CD14-positive monocyte (primary cell): ENCODE measurements around the gene CDC14B. TPM values are rescaled to one million over a fixed set of nuclear protein-coding genes. Genes with fewer than 3 reads are reported as not detected.
A peak's percentile ranks its signal among the peaks of the same experiment; 100 is the strongest.

Experiments
- DNase-seq, 3 donors: peaks; one replicate each; pipeline ENCODE4 v3.0.0-alpha.2; 2011 to 2022
- H2AFZ ChIP-seq: 2 replicates; pipeline ENCODE4 v1.6.0; 2012; ENCODE audit warnings: mild to moderate bottlenecking, low read depth, low read length, inconsistent platforms; ENCODE audit not compliant: insufficient read depth, poor library complexity, severe bottlenecking
- H3K27ac ChIP-seq, 2 donors: 1 replicate in 1 of 2; 2 replicates in 1 of 2; pipeline ENCODE4 v1.5.1; 2012 to 2013; ENCODE audit warnings: low read length in 2 of 2, control low read depth in 1 of 2, inconsistent platforms in 1 of 2, low read depth in 1 of 2, mild to moderate bottlenecking in 1 of 2
- H3K27me3 ChIP-seq, 2 donors: one replicate each; pipeline versions ENCODE4 v1.6.0 to v1.6.1; 2011 to 2013; ENCODE audit warnings: low read length in 2 of 2; ENCODE audit not compliant: control insufficient read depth in 2 of 2, insufficient read depth in 2 of 2
- H3K36me3 ChIP-seq, 2 donors: replicated peaks in 1 of 2; 1 replicate in 1 of 2; 2 replicates in 1 of 2; pipeline versions ENCODE4 v1.5.1 to v1.6.1; 2012 to 2013; ENCODE audit warnings: low read length in 2 of 2, control low read depth in 1 of 2, inconsistent platforms in 1 of 2, mild to moderate bottlenecking in 1 of 2; ENCODE audit not compliant: insufficient read depth in 2 of 2, control insufficient read depth in 1 of 2
- H3K4me1 ChIP-seq, 2 donors: 1 replicate in 1 of 2; 2 replicates in 1 of 2; pipeline versions ENCODE4 v1.5.1 to v1.6.1; 2012 to 2013; ENCODE audit warnings: low read length in 2 of 2, control low read depth in 1 of 2, inconsistent platforms in 1 of 2, mild to moderate bottlenecking in 1 of 2, moderate library complexity in 1 of 2; ENCODE audit not compliant: insufficient read depth in 2 of 2, control insufficient read depth in 1 of 2
- H3K4me2 ChIP-seq: replicated peaks from 2 replicates; pipeline ENCODE3; 2012; ENCODE audit warnings: low read length, moderate library complexity, mild to moderate bottlenecking; ENCODE audit not compliant: poor library complexity, severe bottlenecking; ENCODE audit errors: extremely low read depth
- H3K4me3 ChIP-seq, 3 experiments: fragments of 200-600 bp in 1 of 3; sonication (generic) in 1 of 3; replicated peaks in 1 of 3; 1 replicate in 2 of 3; 2 replicates in 1 of 3; pipeline ENCODE4 v1.5.1; 2011 to 2013; ENCODE audit warnings: low read length in 3 of 3, mild to moderate bottlenecking in 3 of 3, control low read depth in 2 of 3, low read depth in 2 of 3, inconsistent platforms in 1 of 3, moderate library complexity in 1 of 3
- H3K79me2 ChIP-seq: 2 replicates; pipeline ENCODE4 v1.6.0; 2012; ENCODE audit warnings: mild to moderate bottlenecking, control low read depth, inconsistent platforms, low read length, moderate library complexity; ENCODE audit not compliant: insufficient read depth
- H3K9ac ChIP-seq: 2 replicates; pipeline ENCODE4 v1.6.0; 2017; ENCODE audit warnings: low read length, mild to moderate bottlenecking; ENCODE audit not compliant: insufficient read depth, poor library complexity, severe bottlenecking
- H3K9me3 ChIP-seq, 2 donors: replicated peaks in 1 of 2; 1 replicate in 1 of 2; 2 replicates in 1 of 2; pipeline versions ENCODE4 v1.5.1 to v1.6.1; 2012 to 2013; ENCODE audit warnings: low read length in 2 of 2, control low read depth in 1 of 2; ENCODE audit not compliant: control insufficient read depth in 1 of 2, insufficient read depth in 1 of 2
- H4K20me1 ChIP-seq: 2 replicates; pipeline ENCODE4 v1.6.0; 2012; ENCODE audit warnings: mild to moderate bottlenecking, low read length, control low read depth, moderate library complexity; ENCODE audit not compliant: insufficient read depth
- H3K27ac Mint-ChIP-seq, 7 donors: one replicate each; pipeline ENCODE4 v1.8.0; 2020; ENCODE audit warnings: mild to moderate bottlenecking in 7 of 7, mixed read lengths in 7 of 7, moderate library complexity in 6 of 7, inconsistent platforms in 2 of 7
- H3K27me3 Mint-ChIP-seq, 3 donors: one replicate each; pipeline ENCODE4 v1.8.0; 2021 to 2022; ENCODE audit warnings: low read depth in 3 of 3, mild to moderate bottlenecking in 3 of 3, mixed read lengths in 3 of 3, moderate library complexity in 3 of 3, inconsistent platforms in 1 of 3
- H3K36me3 Mint-ChIP-seq, 2 donors: one replicate each; pipeline ENCODE4 v1.8.0; 2020; ENCODE audit warnings: mixed read lengths in 2 of 2, inconsistent platforms in 1 of 2, mild to moderate bottlenecking in 1 of 2
- H3K4me1 Mint-ChIP-seq: one replicate; pipeline ENCODE4 v1.8.0; 2020; ENCODE audit warnings: mild to moderate bottlenecking, mixed read lengths
- H3K4me3 Mint-ChIP-seq, 2 donors: one replicate each; pipeline ENCODE4 v1.8.0; 2020; ENCODE audit warnings: mild to moderate bottlenecking in 2 of 2, mixed read lengths in 2 of 2, moderate library complexity in 1 of 2
- H3K9me3 Mint-ChIP-seq, 7 donors: one replicate each; pipeline ENCODE4 v1.8.0; 2020 to 2022; ENCODE audit warnings: mixed read lengths in 7 of 7, mild to moderate bottlenecking in 6 of 7, moderate library complexity in 6 of 7, inconsistent platforms in 2 of 7
- CTCF ChIP-seq: fragments of 200-600 bp; IDR thresholded peaks from one replicate; pipeline ENCODE4 v1.8.0; 2022; ENCODE audit warnings: antibody characterized with exemption, mild to moderate bottlenecking
- WGBS: methylation state at CpG from one replicate; pipeline ENCODE4 v1.1.5; 2013; ENCODE audit warnings: missing lambda C conversion rate; ENCODE audit not compliant: insufficient coverage; 5-methylcytosine and 5-hydroxymethylcytosine counted together
- intact Hi-C, 2 donors: fragments of 100-400 bp; cut with micrococcal nuclease; formaldehyde crosslinking; loops; one replicate each; pipeline versions ENCODE4 v1.15.0 to v1.15.1; 2023
- polyA plus RNA-seq, 3 donors: library from polyadenylated mRNA; depleted of rRNA in 1 of 3; unstranded in 2 of 3; stranded (reverse) in 1 of 3; fragments of 300-500 nt in 2 of 3; fragments of >200 nt in 1 of 3; fragmentation: Illumina TruSeq in 2 of 3; gene quantifications; 1 replicate in 2 of 3; 2 replicates in 1 of 3; pipeline ENCODE4 v1.2.3, GENCODE V29; 2012 to 2021

The CDC14B gene
- polyA plus RNA-seq, 3 donors: 0.03 to 0.47 (median 0.44) TPM

- H3K27ac Mint-ChIP-seq: peak overlapping the region in 1 of 7 donors; percentile 80
- Histone ChIP-seq H3K9ac (no peak overlapping the region), H3K36me3 (no peaks in the 10 kb centered on the region), H4K20me1 (no peaks in the 10 kb centered on the region), H2AFZ (no peak overlapping the region), H3K27me3 (no peaks in the 10 kb centered on the region), H3K4me2 (no peak overlapping the region), H3K4me3 (no peak overlapping the region), H3K27ac (no peak overlapping the region), H3K4me1 (no peaks in the 10 kb centered on the region), H3K79me2 (no peaks in the 10 kb centered on the region), H3K9me3 (no peaks in the 10 kb centered on the region)
- H3K9me3 Mint-ChIP-seq: no peaks in the 10 kb centered on the region
- 86% methylated on average over 10 of the region's 10 CpGs for WGBS
- intact Hi-C loops: no loop called here
- H3K4me3 Mint-ChIP-seq: no peak overlapping the region
- H3K27me3 Mint-ChIP-seq: peaks cover 0 to 5% (median 0%) of the 10 kb centered on the region in 3 donors
- H3K4me1 Mint-ChIP-seq: no peaks in the 10 kb centered on the region
- TF ChIP-seq CTCF: no peak
- H3K36me3 Mint-ChIP-seq: no peaks in the 10 kb centered on the region
- no peak for DNase-seq
Measured at GRCh38 chr9:96491079-96491879, 128.4 kb downstream of the CDC14B start.

GRCh38 chr9:96490534-96491078 is 129.0 kb downstream of the CDC14B start:
- Histone ChIP-seq H3K79me2 (no peaks in the 10 kb centered on the region), H3K36me3 (no peaks in the 10 kb centered on the region), H3K27me3 (no peaks in the 10 kb centered on the region), H3K4me1 (no peaks in the 10 kb centered on the region), H3K9me3 (no peaks in the 10 kb centered on the region), H4K20me1 (no peaks in the 10 kb centered on the region), H3K9ac (no peak overlapping the region), H3K4me2 (no peak overlapping the region), H3K27ac (no peak overlapping the region), H2AFZ (no peak overlapping the region), H3K4me3 (no peak overlapping the region)
- no peaks in the 10 kb centered on the region for H3K4me1 Mint-ChIP-seq
- no peak for TF ChIP-seq CTCF
- H3K9me3 Mint-ChIP-seq: no peaks in the 10 kb centered on the region
- intact Hi-C loops: no loop called here
- DNase-seq: no peak
- H3K27me3 Mint-ChIP-seq: peaks cover 0 to 5% (median 0%) of the 10 kb centered on the region in 3 donors
- no peak overlapping the region for H3K4me3 Mint-ChIP-seq
- 88% methylated on average over 4 of the region's 10 CpGs for WGBS
- H3K36me3 Mint-ChIP-seq: no peaks in the 10 kb centered on the region
- no peak overlapping the region for H3K27ac Mint-ChIP-seq
